NB4 (cell line): ENCODE results near the gene SYVN1.

Source experiments
- POLR2A ChIP-seq: IDR thresholded peaks from 2 replicates; pipeline ENCODE4 v1.6.1; 2011; ENCODE audit warnings: mild to moderate bottlenecking; ENCODE audit not compliant: insufficient read length; ENCODE audit errors: extremely low read depth
- TF ChIP-seq, protein P1 (sequence below): IDR thresholded peaks from one replicate; pipeline ENCODE4 v1.5.1; 2012; ENCODE audit warnings: low read depth, low read length

DNA sequence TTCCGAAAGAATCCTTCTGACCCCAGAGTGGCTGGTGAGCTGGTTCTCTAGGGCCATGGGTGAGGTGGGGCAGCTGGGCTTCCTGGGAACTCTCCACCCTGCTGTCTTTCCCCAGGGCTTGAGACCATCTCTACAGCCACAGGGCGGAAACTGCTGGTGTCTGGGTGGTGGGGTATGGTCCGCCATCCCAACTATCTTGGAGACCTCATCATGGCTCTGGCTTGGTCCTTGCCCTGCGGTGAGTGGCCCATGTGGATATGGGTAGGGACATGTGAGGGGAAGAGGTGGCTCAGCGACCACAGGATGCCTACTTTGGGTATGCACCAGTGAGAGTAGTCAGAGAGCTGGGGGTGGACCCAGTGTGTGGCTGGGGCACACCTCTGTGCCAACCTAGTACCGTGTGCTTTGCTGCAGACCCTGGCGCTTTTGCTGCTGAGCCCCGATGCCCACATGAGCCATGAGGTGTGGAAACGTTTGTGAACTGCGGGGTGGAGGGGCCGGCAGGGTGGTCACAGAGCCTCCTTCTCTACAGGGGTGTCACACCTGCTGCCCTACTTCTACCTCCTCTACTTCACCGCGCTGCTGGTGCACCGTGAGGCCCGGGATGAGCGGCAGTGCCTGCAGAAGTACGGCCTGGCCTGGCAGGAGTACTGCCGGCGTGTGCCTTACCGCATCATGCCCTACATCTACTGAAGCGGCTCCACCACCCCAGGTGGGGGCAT is 18.8 kb downstream of the SYVN1 start:
- no peak for TF ChIP-seq POLR2A
- TF ChIP-seq, protein P1, sequence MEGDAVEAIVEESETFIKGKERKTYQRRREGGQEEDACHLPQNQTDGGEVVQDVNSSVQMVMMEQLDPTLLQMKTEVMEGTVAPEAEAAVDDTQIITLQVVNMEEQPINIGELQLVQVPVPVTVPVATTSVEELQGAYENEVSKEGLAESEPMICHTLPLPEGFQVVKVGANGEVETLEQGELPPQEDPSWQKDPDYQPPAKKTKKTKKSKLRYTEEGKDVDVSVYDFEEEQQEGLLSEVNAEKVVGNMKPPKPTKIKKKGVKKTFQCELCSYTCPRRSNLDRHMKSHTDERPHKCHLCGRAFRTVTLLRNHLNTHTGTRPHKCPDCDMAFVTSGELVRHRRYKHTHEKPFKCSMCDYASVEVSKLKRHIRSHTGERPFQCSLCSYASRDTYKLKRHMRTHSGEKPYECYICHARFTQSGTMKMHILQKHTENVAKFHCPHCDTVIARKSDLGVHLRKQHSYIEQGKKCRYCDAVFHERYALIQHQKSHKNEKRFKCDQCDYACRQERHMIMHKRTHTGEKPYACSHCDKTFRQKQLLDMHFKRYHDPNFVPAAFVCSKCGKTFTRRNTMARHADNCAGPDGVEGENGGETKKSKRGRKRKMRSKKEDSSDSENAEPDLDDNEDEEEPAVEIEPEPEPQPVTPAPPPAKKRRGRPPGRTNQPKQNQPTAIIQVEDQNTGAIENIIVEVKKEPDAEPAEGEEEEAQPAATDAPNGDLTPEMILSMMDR, result no peak
